GM23338 (cell line): ENCODE data around the gene HNRNPC.

Experiments used
- CREB1 ChIP-seq: fragments of 250-450 bp; sonication (Bioruptor Pico); IDR thresholded peaks from 2 replicates; pipeline ENCODE4 v1.5.0; 2020; ENCODE audit warnings: low read depth, mild to moderate bottlenecking, moderate library complexity
- EZH2 ChIP-seq: fragments of 200-600 bp; sonication (generic); IDR thresholded peaks from one replicate; pipeline ENCODE4 v1.8.0; 2017; ENCODE audit warnings: antibody characterized with exemption, mild to moderate bottlenecking, low read depth; ENCODE audit not compliant: unreplicated experiment
- POLR2AphosphoS5 ChIP-seq: IDR thresholded peaks from 2 replicates; pipeline ENCODE4 v1.6.1; 2016; ENCODE audit warnings: antibody characterized with exemption, low read depth
- TF ChIP-seq, protein P1 (sequence below): IDR thresholded peaks from one replicate; pipeline ENCODE4 v1.6.1; 2018; ENCODE audit warnings: antibody characterized with exemption; ENCODE audit not compliant: unreplicated experiment
- TF ChIP-seq, protein P2 (sequence below), 2 experiments: fragments of 200-600 bp in 1 of 2; sonication (generic) in 1 of 2; conservative IDR thresholded peaks; 2 replicates each; pipeline versions ENCODE4 v1.5.1 to v1.6.1; 2016 to 2017; ENCODE audit warnings: antibody characterized with exemption in 2 of 2, low read depth in 2 of 2, mild to moderate bottlenecking in 2 of 2, moderate library complexity in 1 of 2
- TF ChIP-seq, protein P3 (sequence below): IDR thresholded peaks from 2 replicates; pipeline ENCODE4 v1.6.1; 2016; ENCODE audit warnings: antibody characterized with exemption

DNA sequence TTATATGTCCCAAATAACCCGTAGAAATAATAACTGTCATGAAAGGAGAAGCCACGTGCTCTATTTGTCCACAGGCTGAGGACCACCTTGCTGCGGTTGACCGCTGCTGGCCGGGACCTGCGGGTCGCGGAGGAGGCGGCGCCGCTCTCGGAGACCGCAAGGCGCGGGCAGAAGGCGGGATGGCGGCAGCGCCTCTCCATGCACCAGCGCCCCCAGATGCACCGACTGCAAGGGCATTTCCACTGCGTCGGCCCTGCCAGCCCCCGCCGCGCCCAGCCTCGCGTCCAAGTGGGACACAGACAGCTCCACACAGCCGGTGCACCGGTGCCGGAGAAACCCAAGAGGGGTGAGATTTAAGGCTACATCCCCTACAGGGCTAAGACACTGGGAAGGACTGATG, 31.6 kb upstream of the HNRNPC start:
- TF ChIP-seq, protein P1, sequence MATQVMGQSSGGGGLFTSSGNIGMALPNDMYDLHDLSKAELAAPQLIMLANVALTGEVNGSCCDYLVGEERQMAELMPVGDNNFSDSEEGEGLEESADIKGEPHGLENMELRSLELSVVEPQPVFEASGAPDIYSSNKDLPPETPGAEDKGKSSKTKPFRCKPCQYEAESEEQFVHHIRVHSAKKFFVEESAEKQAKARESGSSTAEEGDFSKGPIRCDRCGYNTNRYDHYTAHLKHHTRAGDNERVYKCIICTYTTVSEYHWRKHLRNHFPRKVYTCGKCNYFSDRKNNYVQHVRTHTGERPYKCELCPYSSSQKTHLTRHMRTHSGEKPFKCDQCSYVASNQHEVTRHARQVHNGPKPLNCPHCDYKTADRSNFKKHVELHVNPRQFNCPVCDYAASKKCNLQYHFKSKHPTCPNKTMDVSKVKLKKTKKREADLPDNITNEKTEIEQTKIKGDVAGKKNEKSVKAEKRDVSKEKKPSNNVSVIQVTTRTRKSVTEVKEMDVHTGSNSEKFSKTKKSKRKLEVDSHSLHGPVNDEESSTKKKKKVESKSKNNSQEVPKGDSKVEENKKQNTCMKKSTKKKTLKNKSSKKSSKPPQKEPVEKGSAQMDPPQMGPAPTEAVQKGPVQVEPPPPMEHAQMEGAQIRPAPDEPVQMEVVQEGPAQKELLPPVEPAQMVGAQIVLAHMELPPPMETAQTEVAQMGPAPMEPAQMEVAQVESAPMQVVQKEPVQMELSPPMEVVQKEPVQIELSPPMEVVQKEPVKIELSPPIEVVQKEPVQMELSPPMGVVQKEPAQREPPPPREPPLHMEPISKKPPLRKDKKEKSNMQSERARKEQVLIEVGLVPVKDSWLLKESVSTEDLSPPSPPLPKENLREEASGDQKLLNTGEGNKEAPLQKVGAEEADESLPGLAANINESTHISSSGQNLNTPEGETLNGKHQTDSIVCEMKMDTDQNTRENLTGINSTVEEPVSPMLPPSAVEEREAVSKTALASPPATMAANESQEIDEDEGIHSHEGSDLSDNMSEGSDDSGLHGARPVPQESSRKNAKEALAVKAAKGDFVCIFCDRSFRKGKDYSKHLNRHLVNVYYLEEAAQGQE, result no peak
- TF ChIP-seq, protein P2, sequence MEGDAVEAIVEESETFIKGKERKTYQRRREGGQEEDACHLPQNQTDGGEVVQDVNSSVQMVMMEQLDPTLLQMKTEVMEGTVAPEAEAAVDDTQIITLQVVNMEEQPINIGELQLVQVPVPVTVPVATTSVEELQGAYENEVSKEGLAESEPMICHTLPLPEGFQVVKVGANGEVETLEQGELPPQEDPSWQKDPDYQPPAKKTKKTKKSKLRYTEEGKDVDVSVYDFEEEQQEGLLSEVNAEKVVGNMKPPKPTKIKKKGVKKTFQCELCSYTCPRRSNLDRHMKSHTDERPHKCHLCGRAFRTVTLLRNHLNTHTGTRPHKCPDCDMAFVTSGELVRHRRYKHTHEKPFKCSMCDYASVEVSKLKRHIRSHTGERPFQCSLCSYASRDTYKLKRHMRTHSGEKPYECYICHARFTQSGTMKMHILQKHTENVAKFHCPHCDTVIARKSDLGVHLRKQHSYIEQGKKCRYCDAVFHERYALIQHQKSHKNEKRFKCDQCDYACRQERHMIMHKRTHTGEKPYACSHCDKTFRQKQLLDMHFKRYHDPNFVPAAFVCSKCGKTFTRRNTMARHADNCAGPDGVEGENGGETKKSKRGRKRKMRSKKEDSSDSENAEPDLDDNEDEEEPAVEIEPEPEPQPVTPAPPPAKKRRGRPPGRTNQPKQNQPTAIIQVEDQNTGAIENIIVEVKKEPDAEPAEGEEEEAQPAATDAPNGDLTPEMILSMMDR (conservative IDR thresholded peaks at IDR 0.05; ENCODE audit: low read depth in 2 of 2), result peak; percentile 22 to 27; a peak in 3 of 4 replicates
- TF ChIP-seq EZH2, result no peak
- TF ChIP-seq, protein P3, sequence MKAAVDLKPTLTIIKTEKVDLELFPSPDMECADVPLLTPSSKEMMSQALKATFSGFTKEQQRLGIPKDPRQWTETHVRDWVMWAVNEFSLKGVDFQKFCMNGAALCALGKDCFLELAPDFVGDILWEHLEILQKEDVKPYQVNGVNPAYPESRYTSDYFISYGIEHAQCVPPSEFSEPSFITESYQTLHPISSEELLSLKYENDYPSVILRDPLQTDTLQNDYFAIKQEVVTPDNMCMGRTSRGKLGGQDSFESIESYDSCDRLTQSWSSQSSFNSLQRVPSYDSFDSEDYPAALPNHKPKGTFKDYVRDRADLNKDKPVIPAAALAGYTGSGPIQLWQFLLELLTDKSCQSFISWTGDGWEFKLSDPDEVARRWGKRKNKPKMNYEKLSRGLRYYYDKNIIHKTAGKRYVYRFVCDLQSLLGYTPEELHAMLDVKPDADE, result no peak
- TF ChIP-seq POLR2AphosphoS5, result no peak
- no peak for TF ChIP-seq CREB1
